Activated gamma-delta T cell treated with anti-CD3 and anti-CD28 coated beads, Interleukin-2, amount 50 U/mL, for 16 hours (primary cell): Measurements from ENCODE around the gene KCNA5.

Experiments used
- DNase-seq: peaks from one replicate; pipeline ENCODE4 v3.0.0-alpha.2; 2020; ENCODE audit warnings: low read depth

KCNA5 gene

GRCh38 chr12:5064913-5065490, 21.3 kb downstream of the KCNA5 start:
- no peak for DNase-seq

DNA sequence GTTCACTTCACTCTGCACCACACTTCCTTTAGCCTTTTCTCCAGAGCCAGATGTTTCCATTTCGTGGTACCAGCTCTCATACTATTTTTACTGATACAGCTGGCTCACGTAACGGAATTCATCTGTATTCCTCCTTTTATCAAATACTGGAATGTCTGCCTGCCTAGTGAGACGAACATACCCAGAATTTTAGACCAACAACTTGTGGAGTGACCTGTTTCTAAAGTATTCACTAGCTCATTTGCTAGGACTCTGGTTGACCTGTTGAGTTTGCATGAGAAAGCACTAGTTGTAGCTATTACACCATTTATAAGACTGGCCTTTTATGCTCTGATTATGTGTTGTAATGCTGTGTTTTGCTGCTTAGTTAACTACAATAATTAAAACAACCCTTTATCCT, 22.6 kb downstream of the KCNA5 start:
- DNase-seq: no peak

- DNase-seq: no peak
These were observed 24.4 kb downstream of the KCNA5 start for GRCh38 chr12:5068126-5068525.

GRCh38 chr12:5068619-5069018, 24.9 kb downstream of the KCNA5 start:
- DNase-seq: no peak

DNA sequence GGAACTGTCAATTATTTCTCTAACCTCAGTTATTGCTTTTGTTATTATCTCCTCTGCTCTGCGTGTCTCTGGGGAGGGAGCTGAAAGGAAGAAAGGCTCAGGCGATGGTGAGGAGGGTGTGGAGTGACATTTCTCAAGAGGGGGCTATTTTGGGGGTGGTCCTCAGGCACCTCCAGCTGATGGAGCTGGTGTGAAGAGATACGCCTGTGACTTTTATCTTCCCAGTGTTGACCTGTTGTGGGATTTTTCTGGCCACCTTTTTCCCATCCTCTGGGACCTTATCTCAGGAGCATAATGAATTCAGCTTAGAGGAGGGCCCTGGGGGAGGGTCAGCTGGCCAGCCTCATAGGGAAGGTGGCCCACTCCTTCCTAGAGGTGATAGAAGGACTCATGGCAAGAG, 26.4 kb downstream of the KCNA5 start:
- no peak for DNase-seq

DNA sequence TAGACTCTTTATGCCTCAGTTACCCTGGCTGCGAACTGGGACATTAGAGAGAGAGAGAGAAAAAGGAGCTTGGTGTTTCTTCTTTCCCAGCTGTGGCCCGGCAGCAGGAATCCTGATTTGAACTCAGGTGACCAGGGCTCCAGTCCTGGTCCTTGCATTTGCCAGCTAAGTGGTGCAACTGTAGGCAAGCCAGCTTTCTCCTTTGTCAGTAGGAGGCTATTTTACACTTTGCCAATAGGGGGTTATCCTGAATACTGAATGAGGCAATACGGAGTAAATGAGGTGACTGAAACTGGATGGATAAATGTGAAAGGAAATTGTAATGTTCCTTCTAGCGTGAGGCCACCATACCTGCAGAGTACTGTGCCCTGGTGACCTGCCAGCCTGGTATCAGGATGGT, 27.8 kb downstream of the KCNA5 start:
- no peak for DNase-seq

DNA sequence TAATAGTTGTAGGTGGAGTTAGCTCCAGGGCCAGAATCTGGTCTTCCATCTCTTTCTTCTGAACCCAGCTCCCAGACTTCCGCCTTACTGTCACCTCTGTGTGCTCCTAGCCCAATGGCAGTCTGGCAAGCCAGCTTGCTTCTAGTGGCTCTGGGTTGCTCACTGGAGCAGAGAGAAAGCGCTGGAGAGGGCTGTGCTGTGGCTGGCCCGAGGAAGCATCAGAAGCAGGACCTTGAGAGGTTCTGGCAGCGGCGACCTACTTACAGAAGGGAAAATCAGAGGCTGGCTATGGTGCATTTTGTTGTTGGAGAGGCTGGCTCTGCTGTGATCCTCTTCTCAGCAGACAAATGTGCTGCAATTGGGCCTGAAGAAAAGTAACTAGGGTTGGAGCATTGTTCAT, 28.6 kb downstream of the KCNA5 start:
- no peak for DNase-seq

- no peak for DNase-seq
These were observed 29.4 kb downstream of the KCNA5 start for GRCh38 chr12:5073054-5073453.

DNA sequence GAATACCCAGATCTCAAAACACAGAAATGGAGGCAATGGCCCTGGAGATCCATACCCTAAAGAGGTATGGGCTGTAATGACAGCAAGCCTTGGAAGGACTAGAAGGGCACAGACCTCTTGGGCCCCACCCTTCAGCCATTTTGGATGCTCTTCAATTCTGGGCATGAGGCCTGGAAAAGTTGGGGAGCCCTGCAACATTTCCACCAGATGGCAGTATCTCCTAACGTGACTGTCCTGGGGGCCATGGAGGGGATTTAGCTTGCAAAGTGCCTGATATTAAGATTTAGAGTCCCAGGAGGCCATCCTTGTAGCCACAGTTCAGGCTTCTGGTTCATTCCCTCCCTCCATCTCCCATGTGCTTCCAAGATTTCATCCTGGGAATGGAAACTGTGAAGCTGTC, 30.2 kb downstream of the KCNA5 start:
- DNase-seq: no peak

- DNase-seq: no peak
These were observed 33.1 kb downstream of the KCNA5 start for GRCh38 chr12:5076761-5077160.

DNA sequence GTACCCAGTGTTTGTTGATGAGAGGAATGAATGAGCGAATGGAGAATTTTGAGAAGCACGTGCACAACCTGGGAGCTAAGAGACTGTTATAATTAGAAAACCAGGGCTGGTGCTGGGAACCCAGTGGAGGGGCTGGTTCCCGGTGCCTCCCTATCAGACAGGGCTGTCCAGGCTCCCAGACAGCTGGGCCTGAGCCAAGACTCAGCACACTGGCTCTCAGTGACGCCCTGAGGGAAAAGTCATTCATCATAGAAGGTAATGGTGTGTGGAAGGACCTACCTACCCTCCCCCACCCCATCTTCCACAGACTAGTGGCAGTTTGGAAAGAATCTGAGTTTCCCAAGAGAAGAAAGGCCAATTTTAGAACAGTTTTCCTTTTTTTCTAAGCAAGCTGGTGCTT, 34.7 kb downstream of the KCNA5 start:
- DNase-seq: no peak

DNA sequence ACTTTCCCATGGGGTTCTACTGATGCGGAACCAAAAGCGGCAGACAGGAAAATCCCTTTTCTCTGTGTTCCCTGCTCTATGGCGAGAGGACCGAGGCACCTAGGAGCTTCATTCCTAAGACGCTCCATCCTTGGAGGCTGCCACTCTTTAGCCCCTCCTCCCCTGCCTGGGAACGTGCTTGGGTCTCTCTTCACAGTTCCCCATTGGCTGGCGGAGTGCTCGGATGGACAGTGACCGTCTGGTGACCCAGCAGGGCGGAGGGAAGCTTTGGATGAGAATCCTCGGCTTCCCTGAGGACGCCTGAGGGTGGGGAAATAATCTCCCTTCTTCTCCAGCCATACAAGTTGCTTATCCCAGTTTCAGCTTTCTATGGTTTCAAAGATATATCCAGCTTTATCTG, 37.3 kb downstream of the KCNA5 start:
- no peak for DNase-seq

DNA sequence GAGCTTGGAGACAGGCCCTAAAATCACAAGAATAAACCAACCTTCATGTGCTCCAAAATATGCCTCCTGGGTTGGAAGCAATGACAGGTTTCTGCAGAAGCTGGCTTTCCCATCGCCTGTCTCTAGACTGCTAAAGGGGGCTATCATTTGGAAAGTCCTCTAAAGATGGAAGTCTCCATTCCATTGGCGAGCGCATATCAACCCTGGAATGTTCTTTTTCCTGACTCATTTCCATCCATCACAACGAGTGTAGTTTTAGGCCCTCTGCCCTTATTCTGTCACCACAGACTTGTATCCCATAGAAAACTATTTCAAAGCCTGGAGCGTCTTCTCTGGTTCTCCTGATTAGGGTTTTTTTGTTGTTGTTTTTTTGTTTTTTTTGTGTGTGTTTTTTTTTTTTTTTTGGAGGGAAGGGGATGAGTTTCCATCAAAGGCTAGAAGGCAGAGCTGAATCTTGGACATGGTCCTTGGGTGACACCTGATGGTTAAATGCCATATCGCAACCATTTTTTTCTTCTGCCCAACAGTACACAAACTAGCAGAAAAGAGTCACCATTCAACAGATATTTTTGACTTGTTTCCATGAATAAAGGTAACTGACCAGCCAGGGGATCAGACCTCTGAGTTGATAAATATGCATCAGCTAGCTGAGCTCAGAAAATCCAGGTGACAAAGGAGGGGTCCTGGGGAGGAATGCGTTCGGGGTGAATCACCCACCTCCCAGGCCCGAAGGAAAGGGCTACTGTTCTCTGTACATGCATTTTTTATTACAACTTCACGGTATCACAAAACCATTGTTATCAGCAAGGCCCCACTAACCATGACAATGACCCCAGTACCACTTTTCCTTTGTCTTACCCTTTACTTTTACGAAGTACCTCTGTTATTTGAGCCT, 40.5 kb downstream of the KCNA5 start:
- no peak for DNase-seq

GRCh38 chr12:5085896-5086295, 42.2 kb downstream of the KCNA5 start:
- DNase-seq: no peak

DNA sequence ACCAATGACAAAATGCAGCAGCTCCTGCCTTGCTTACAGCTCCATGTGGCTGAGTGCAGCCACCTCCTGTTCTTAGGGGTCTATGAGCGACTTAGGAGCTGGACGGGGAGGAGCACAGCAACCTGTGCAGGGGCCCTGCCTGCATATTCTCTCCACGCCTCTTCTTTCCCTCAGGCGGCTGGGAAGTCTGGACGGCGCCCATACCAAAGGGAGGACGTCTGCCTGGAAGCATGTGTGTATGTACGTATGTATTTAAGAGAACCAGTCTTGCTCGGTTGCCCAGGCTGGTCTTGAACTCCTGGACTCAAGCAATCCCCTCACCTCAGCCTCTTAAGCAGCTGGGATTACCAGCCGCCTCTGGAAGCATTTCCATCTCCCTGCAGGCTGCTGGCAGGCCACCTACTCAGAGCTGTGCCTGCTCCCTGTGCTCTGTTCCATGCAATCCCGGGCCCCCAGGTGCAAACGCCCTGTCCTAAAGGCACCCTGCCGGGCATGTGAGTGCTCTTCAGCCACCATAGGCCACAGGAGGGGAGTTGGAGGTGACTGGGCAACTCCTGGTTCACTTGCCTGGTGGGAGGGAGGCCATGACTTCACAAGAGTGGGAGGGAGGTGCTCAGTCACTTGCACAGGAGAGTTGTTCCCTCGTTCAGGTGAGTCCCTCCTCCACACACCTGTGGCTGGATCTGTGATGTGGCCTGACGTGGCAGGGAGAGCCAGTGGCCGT, 44.3 kb downstream of the KCNA5 start:
- DNase-seq: no peak

GRCh38 chr12:5088586-5089264, 45.0 kb downstream of the KCNA5 start:
- DNase-seq: no peak

GRCh38 chr12:5094551-5094950, 50.9 kb downstream of the KCNA5 start:
- no peak for DNase-seq

GRCh38 chr12:5094986-5095385, 51.3 kb downstream of the KCNA5 start:
- DNase-seq: no peak
